ENCODE data around the gene JUND.

DNA sequence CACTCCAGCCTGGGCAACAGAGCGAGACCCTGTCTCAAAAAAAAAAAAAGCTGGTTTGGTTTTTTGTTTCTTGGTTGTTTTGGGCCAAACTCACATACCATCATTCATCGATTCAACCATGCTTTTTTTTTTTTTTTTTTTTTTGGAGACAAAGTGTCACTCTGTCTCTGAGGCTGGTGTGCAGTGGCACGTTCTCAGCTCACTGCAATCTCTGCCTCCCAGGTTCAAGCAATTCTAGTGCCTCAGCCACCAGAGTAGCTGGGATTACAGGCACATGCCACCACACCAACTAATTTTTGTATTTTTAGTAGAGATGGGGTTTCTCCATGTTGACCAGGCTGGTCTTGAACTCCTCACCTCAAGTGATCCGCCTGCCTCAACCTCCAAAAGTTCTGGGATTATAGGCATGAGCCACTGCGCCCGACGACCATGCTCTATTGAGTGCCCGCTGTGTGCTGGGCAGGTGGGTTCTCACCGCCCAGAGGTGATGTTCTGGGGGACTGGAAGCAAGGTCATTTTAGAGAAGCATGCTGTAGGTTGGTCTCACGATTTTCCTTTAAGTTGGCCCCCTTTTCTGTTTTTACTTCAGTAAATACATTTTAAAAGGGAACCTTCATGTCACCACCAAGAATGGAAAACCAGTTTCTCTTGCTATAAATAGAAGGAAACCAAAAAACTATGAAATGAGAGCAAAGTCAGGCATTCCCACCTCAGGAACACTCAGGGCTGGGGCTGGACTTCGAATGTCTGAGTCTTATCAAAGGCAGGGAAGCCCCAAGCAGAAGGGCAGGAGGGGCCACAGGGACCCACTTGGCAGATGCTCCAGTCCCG lies 8.3 kb upstream of the JUND start:
- no peak for TF ChIP-seq GATA2 (IDR thresholded peaks at IDR 0.05; ENCODE audit: low read depth, low read length)
- no peak for TF ChIP-seq GATA3 (IDR thresholded peaks at IDR 0.05; ENCODE audit: low read depth, low read length)
